ENCODE results near the gene TNIK. TPM values are rescaled to one million over a fixed set of nuclear protein-coding genes. Genes with fewer than 3 reads are reported as not detected.

TNIK gene
- total and polyA plus RNA-seq, 10 of the 15 experiments (the other 5 are each of a cell fraction or from before 2014, with no cell fraction given): 13.9 to 74.3 (median 48.2) TPM

- no peak for DNase-seq (ENCODE audit: low read depth, low spot score)
- H3K27ac ChIP-seq (ENCODE audit: control insufficient read depth, insufficient read depth): peak overlapping the region; percentile 61
- H3K4me3 ChIP-seq: no peak overlapping the region
- H3K36me3 ChIP-seq (ENCODE audit: control insufficient read depth in 2 of 2, insufficient read depth in 2 of 2, low read length in 1 of 2): peaks cover 1 to 5% of the 10 kb centered on the region in 2 experiments; a peak in 3 of 4 replicates
- no peaks in the 10 kb centered on the region; the same call in 2 of the 3 replicates for H3K9me3 ChIP-seq (replicated peaks; ENCODE audit: control insufficient read depth, insufficient read depth, low read length)
- intact Hi-C loops (cut with micrococcal nuclease; ENCODE audit: unreplicated experiment): no loop called here
- no peaks in the 10 kb centered on the region for H4K20me1 ChIP-seq (ENCODE audit: control insufficient read depth, insufficient read depth)
- no TSS peak for BruUV-seq (replicated peaks)
- peak overlapping the region; percentile 68 for H3K4me2 ChIP-seq (ENCODE audit: control insufficient read depth, insufficient read depth)
- SMC1A ChIA-PET (ENCODE audit: uncharacterized antibody, unreplicated experiment): interaction anchor here (0.5 to 1.5 kb wide), 6 partner anchors 8 to 113 kb away, joined by 3 to 4 read pairs (median 3); no protein-coding TSS in a partner anchor
- CTCF ChIA-PET: interaction anchor here (0.8 to 1.9 kb wide), 3 partner anchors 9 to 21 kb away, joined by 3 to 4 read pairs (median 4); no protein-coding TSS in a partner anchor
- WGBS (ENCODE audit: insufficient coverage, insufficient replicate concordance, low lambda C conversion rate, missing lambda C conversion rate): 91% methylated on average over 8 of the region's 8 CpGs
- no peak for FAIRE-seq
- RAD21 ChIA-PET (ENCODE audit: unreplicated experiment): interaction anchor here (1.8 kb wide), 1 partner anchor 11 kb away, joined by 4 read pairs; no protein-coding TSS in a partner anchor
- TF ChIP-seq SMAD1 (IDR thresholded peaks at IDR 0.05; ENCODE audit: low read depth, partially characterized antibody): no peak
- TF ChIP-seq SMARCA5 (IDR thresholded peaks at IDR 0.05): no peak
- peak; percentile 22; the same call in 2 of the 3 replicates for ATAC-seq
- H3K4me1 ChIP-seq (ENCODE audit: control insufficient read depth, insufficient read depth, low read length): peaks cover 39% of the 10 kb centered on the region
- H2AFZ ChIP-seq (ENCODE audit: control insufficient read depth, low read depth, low read length): no peak overlapping the region
- POLR2A ChIA-PET: no interaction called here
- H3K9ac ChIP-seq (ENCODE audit: control insufficient read depth, insufficient read depth, low read length): no peak overlapping the region
- no peaks in the 10 kb centered on the region for H3K27me3 ChIP-seq (replicated peaks in 1 of 2; ENCODE audit: control insufficient read depth in 2 of 2, insufficient read depth in 2 of 2, low read length in 1 of 2)
- in situ Hi-C loops (cut with MboI): no loop called here
- peaks cover 55% of the 10 kb centered on the region for H3K79me2 ChIP-seq (ENCODE audit: control insufficient read depth, insufficient read depth, low read length)
Measured at GRCh38 chr3:171234298-171235010, 225.8 kb downstream of the TNIK start.

GRCh38 chr3:171231361-171231760, 228.8 kb downstream of the TNIK start:
- H3K27ac ChIP-seq (ENCODE audit: control insufficient read depth, insufficient read depth): no peak overlapping the region
- peaks cover 6% of the 10 kb centered on the region for H3K9me3 ChIP-seq (replicated peaks; ENCODE audit: control insufficient read depth, insufficient read depth, low read length)
- ATAC-seq (no peak), DNase-seq (ENCODE audit: low read depth, low spot score) (no peak), FAIRE-seq (no peak)
- peaks cover 46% of the 10 kb centered on the region for H3K79me2 ChIP-seq (ENCODE audit: control insufficient read depth, insufficient read depth, low read length)
- no peaks in the 10 kb centered on the region for H3K27me3 ChIP-seq (replicated peaks in 1 of 2; ENCODE audit: control insufficient read depth in 2 of 2, insufficient read depth in 2 of 2, low read length in 1 of 2)
- BruUV-seq (replicated peaks): no TSS peak
- peaks cover 1 to 12% of the 10 kb centered on the region in 2 experiments for H3K36me3 ChIP-seq (ENCODE audit: control insufficient read depth in 2 of 2, insufficient read depth in 2 of 2, low read length in 1 of 2)
- intact Hi-C loops (cut with micrococcal nuclease; ENCODE audit: unreplicated experiment): no loop called here
- no peak overlapping the region for H3K9ac ChIP-seq (ENCODE audit: control insufficient read depth, insufficient read depth, low read length)
- ChIA-PET POLR2A (interaction anchor here (0.6 to 0.7 kb wide), 2 partner anchors 50 to 839 kb away, joined by 3 read pairs; no protein-coding TSS in a partner anchor), SMC1A (ENCODE audit: uncharacterized antibody, unreplicated experiment) (interaction anchor here (0.6 to 2.7 kb wide), 13 partner anchors 8 to 448 kb away, joined by 3 to 8 read pairs (median 4); no protein-coding TSS in a partner anchor), RAD21 (ENCODE audit: unreplicated experiment) (interaction anchor here (2.4 kb wide), 1 partner anchor 18 kb away, joined by 6 read pairs; no protein-coding TSS in a partner anchor), CTCF (interaction anchor here (0.7 to 1.6 kb wide), 4 partner anchors 15 to 418 kb away, joined by 3 to 4 read pairs (median 3); no protein-coding TSS in a partner anchor)
- no peaks in the 10 kb centered on the region for H4K20me1 ChIP-seq (ENCODE audit: control insufficient read depth, insufficient read depth)
- 100% methylated on average over 4 of the region's 4 CpGs for WGBS (ENCODE audit: insufficient coverage, insufficient replicate concordance, low lambda C conversion rate, missing lambda C conversion rate)
- no peak overlapping the region for H3K4me3 ChIP-seq
- H3K4me2 ChIP-seq (ENCODE audit: control insufficient read depth, insufficient read depth): no peak overlapping the region
- in situ Hi-C loops (cut with MboI): no loop called here
- peaks cover 27% of the 10 kb centered on the region for H3K4me1 ChIP-seq (ENCODE audit: control insufficient read depth, insufficient read depth, low read length)
- H2AFZ ChIP-seq (ENCODE audit: control insufficient read depth, low read depth, low read length): no peak overlapping the region
- TF ChIP-seq BCLAF1 (IDR thresholded peaks at IDR 0.05) (no peak), E2F4 (IDR thresholded peaks at IDR 0.05; ENCODE audit: low read depth, low read length) (no peak), FOS (IDR thresholded peaks at IDR 0.05; ENCODE audit: borderline replicate concordance, extremely low read depth, insufficient read length) (no peak), NRF1 (conservative IDR thresholded peaks at IDR 0.05; ENCODE audit: low read depth, low read length) (no peak), RUNX3 (IDR thresholded peaks at IDR 0.05; ENCODE audit: low read length) (no peak), NR2C1 (IDR thresholded peaks at IDR 0.05) (no peak), ELK1 (IDR thresholded peaks at IDR 0.05; ENCODE audit: low read depth, low read length) (no peak), NFYA (IDR thresholded peaks at IDR 0.05; ENCODE audit: borderline replicate concordance, low read depth, low read length) (no peak), CREM (IDR thresholded peaks at IDR 0.05; ENCODE audit: low read depth) (no peak)

All from GM12878 (cell line).